Ovary (tissue), 9 donors: Measurements from ENCODE around the gene DZIP1. TPM values are rescaled to one million over a fixed set of nuclear protein-coding genes. Genes with fewer than 3 reads are reported as not detected.

Source experiments
- DNase-seq, 5 donors: peaks; one replicate each; pipeline ENCODE4 v3.0.0-alpha.2; 2019 to 2020
- H3K27ac ChIP-seq, 2 donors: fragments of 200-600 bp; one replicate each; pipeline versions ENCODE4 v1.5.1 to v1.8.0; 2019 to 2022
- H3K27me3 ChIP-seq: fragments of 200-600 bp; one replicate; pipeline ENCODE4 v1.8.0; 2022
- H3K36me3 ChIP-seq: fragments of 200-600 bp; sonication (generic); one replicate; pipeline ENCODE4 v1.5.1; 2019
- H3K4me1 ChIP-seq: one replicate; pipeline ENCODE4 v1.8.1; 2013; ENCODE audit warnings: mild to moderate bottlenecking, moderate library complexity; ENCODE audit not compliant: insufficient read depth
- H3K4me3 ChIP-seq: fragments of 200-600 bp; sonication (generic); one replicate; pipeline ENCODE4 v1.5.1; 2017
- H3K9me3 ChIP-seq, 2 donors: fragments of 200-600 bp in 1 of 2; sonication (generic) in 1 of 2; one replicate each; pipeline versions ENCODE4 v1.5.1 to v1.8.1; 2013 to 2019; ENCODE audit warnings: mild to moderate bottlenecking in 1 of 2, moderate library complexity in 1 of 2
- CTCF ChIP-seq, 3 donors: fragments of 450-650 bp in 2 of 3; fragments of 200-600 bp in 1 of 3; IDR thresholded peaks; one replicate each; pipeline versions ENCODE4 v1.5.1 to v1.8.0; 2016 to 2022; ENCODE audit warnings: antibody characterized with exemption in 3 of 3, mild to moderate bottlenecking in 1 of 3
- EP300 ChIP-seq: sonication (generic); formaldehyde crosslinking; IDR thresholded peaks from one replicate; pipeline ENCODE4 v1.6.1; 2017; ENCODE audit warnings: antibody characterized with exemption
- POLR2A ChIP-seq: fragments of 450-650 bp; IDR thresholded peaks from one replicate; pipeline ENCODE4 v1.6.1; 2017; ENCODE audit warnings: antibody characterized with exemption, mild to moderate bottlenecking, moderate library complexity
- WGBS, 3 donors: extraction: QIAGEN DNeasy Blood & Tissue Kit in 1 of 3; methylation state at CpG; one replicate each; pipeline versions ENCODE4 v1.1.5 to v1.1.7; 2013 to 2017; 5-methylcytosine and 5-hydroxymethylcytosine counted together
- intact Hi-C, 4 donors: fragments of 100-400 bp; cut with DNase I; formaldehyde crosslinking; loops; one replicate each; pipeline versions ENCODE4 v1.11.0 to v1.15.1; 2022 to 2023
- polyA plus RNA-seq, 2 donors: library from polyadenylated mRNA; stranded (reverse); fragments of 200-250 nt in 1 of 2; fragments of 350-450 nt in 1 of 2; fragmentation: Illumina TruSeq in 1 of 2; extraction: RNeasy Lipid Tissue Mini Kit (QIAGEN cat#74804) in 1 of 2; gene quantifications; one replicate each; pipeline ENCODE4 v1.2.3, GENCODE V29; 2013 to 2014
- total RNA-seq, 7 donors: library from RNA; depleted of rRNA in 2 of 7; stranded (reverse); fragments of >200 nt in 2 of 7; fragmentation: NEBNext Ultra II Directional in 3 of 7; extraction: Animal tissue kit (Norgen Biotek cat#: 25700) in 3 of 7; gene quantifications; one replicate each; pipeline versions ENCODE4 v1.1.0 to v1.2.4, GENCODE V29; 2016 to 2023
- donor health status: DM: no; HTN: no; CAD: no; lungs with moderate emphysema.
- donor health status: DM: no; HTN: no; CAD: no.
- donor health status: Bipolar disorder and iron deficiency.
- donor health status: DM: yes; HTN: yes; CAD: no.
- donor health status: DM: no; HTN: no; CAD: no.
- donor health status: DM: yes; HTN: yes; CAD: no.

Gene DZIP1
- total and polyA plus RNA-seq, 9 donors = 22.1 to 55.8 (median 44.3) TPM

DNA sequence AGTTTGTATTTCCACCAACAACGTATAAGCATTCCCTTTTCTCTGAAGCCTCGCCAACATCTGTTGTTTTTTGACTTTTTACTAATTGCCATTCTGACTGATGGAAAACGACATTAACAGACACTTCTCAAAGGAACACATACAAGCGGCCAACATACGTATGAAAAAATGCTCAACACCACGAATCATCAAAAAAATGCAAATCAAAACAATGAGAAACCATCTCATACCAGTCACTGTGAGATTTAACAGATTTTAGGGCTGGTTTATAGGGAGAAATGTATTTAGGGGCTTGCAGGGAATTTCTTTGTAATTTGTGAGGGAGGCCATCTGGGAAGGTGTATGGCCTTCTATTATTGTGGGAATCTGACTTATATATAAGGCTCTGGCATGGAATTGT is 2.8 kb upstream of the DZIP1 start:
- no peak for DNase-seq
- H3K4me1 ChIP-seq = peaks cover 2% of the 10 kb centered on the region
- H3K27me3 ChIP-seq = no peaks in the 10 kb centered on the region
- no peak overlapping the region for H3K27ac ChIP-seq
- intact Hi-C loops = no loop called here
- H3K4me3 ChIP-seq = no peak overlapping the region
- H3K36me3 ChIP-seq = no peaks in the 10 kb centered on the region
- no peaks in the 10 kb centered on the region for H3K9me3 ChIP-seq
- 69 to 82% (median 73%) methylated on average over 6 of the region's 6 CpGs for WGBS, 3 donors
- TF ChIP-seq CTCF (IDR thresholded peaks at IDR 0.05) (no peak), EP300 (no peak), POLR2A (no peak)

- H3K36me3 ChIP-seq = no peaks in the 10 kb centered on the region
- WGBS, 3 donors = 0 to 1% (median 0%) methylated on average over 38 to 62 of the region's 62 CpGs
- intact Hi-C loops = loop anchor here in 1 of 4 donors (2.0 kb wide), 1 partner anchor 33 kb away; the partner anchor contains the start of gene DNAJC3
- no peaks in the 10 kb centered on the region for H3K27me3 ChIP-seq
- peak overlapping the region; percentile 82 for H3K4me3 ChIP-seq
- peaks cover 2% of the 10 kb centered on the region for H3K4me1 ChIP-seq
- DNase-seq = peak in 3 of 5 donors; percentile 32 to 51 (median 42)
- H3K9me3 ChIP-seq = no peaks in the 10 kb centered on the region
- TF ChIP-seq POLR2A (no peak), CTCF (IDR thresholded peaks at IDR 0.05) (no peak), EP300 (no peak)
- peak overlapping the region; percentile 74 to 75 for H3K27ac ChIP-seq
Measured at GRCh38 chr13:95643936-95644598, 439 bp downstream of the DZIP1 start.

DNA sequence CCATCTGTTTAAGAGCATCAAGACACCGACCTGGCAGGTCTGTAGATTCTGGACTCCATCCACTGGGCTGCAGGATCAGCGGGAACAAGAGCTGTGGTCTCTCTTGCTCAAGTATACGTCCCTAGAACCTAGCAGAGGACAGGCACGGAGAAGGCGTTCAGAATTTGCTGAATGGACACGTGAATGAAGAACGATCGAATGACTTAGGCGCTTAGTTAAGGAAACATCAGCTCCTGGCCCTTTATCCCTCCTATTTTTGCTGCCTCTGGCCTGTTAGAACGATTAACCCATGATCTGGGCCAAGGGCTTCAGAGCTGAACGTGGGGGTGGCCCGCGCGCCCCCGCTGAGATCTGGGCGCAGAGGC is 953 bp downstream of the DZIP1 start:
- H3K27me3 ChIP-seq = no peaks in the 10 kb centered on the region
- H3K9me3 ChIP-seq = no peaks in the 10 kb centered on the region
- peak overlapping the region; percentile 82 for H3K4me3 ChIP-seq
- H3K27ac ChIP-seq = peak overlapping the region; percentile 74 to 75
- H3K36me3 ChIP-seq = no peaks in the 10 kb centered on the region
- intact Hi-C loops = loop anchor here in 1 of 4 donors (2.0 kb wide), 1 partner anchor 33 kb away; the partner anchor contains the start of gene DNAJC3
- DNase-seq = peak; percentile 9 to 36 (median 23)
- peaks cover 2% of the 10 kb centered on the region for H3K4me1 ChIP-seq
- no peak for TF ChIP-seq POLR2A
- 2 to 4% (median 2%) methylated on average over 16 of the region's 16 CpGs for WGBS, 3 donors

DNA sequence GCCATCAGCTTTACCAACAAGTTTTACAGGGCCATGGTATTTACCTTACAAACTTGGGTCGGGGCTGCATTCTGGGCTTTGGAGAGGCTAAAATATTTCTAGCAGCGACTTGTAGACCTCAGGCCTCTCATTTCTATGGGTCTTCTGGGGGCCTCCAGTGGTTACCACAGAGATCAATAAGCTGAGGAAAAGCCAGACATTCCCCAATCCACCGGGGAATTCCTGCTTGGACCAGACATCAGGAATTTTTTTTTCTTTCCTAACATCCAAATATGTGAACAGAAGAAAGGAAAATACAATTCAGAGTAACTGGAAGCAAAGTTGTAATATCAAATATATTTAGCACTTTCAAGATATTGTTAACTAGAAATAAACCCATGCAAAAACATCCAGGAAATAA is 1.5 kb downstream of the DZIP1 start:
- H3K4me1 ChIP-seq = peaks cover 2% of the 10 kb centered on the region
- no peak for DNase-seq
- H3K27ac ChIP-seq = peak overlapping the region in 1 of 2 donors; percentile 75
- no peaks in the 10 kb centered on the region for H3K27me3 ChIP-seq
- H3K4me3 ChIP-seq = peak overlapping the region; percentile 82
- no peaks in the 10 kb centered on the region for H3K36me3 ChIP-seq
- no peak for TF ChIP-seq CTCF (IDR thresholded peaks at IDR 0.05)
- TF ChIP-seq POLR2A = no peak
- no peak for TF ChIP-seq EP300
- no peaks in the 10 kb centered on the region for H3K9me3 ChIP-seq
- WGBS, 3 donors = 17 to 33% (median 20%) methylated on average over 3 of the region's 3 CpGs
- intact Hi-C loops = loop anchor here in 1 of 4 donors (2.0 kb wide), 1 partner anchor 34 kb away; the partner anchor contains the start of gene DNAJC3

DNA sequence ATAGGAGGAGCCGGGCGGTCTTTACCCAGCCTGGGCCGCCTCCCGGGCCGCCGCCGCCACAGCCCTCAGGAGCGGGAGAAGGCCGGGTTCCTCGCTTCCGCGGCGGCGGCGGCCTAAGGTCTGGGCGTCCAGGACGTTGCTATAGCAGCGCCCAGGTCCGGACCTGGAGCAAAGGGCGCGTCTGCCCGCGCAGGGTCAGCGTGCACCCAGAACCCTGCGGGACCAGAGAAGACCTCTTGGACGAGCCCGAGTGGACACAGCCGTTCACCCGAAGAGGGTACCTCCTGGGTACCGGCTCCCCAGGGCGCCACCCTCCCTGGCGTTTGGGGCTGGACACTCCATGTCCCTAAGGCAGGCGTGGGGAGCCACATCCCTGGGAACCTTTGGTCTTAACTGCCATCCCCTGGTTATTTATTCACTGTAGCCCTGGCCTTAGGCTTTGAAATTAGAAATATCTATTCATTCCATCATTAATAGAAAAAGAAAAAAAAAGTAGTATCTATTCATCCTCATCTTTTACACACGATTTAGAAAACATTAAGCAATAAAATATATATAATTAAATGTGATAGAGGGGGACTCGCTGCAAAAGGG is 2.4 kb downstream of the DZIP1 start:
- TF ChIP-seq POLR2A = no peak
- TF ChIP-seq CTCF (IDR thresholded peaks at IDR 0.05) = no peak
- no peak for TF ChIP-seq EP300
- Histone ChIP-seq H3K4me1 (peaks cover 2% of the 10 kb centered on the region), H3K27ac (peak overlapping the region in 1 of 2 donors; percentile 57), H3K9me3 (no peaks in the 10 kb centered on the region), H3K4me3 (peak overlapping the region; percentile 37), H3K36me3 (no peaks in the 10 kb centered on the region), H3K27me3 (no peaks in the 10 kb centered on the region)
- intact Hi-C loops = loop anchor here in 1 of 4 donors (2.0 kb wide), 1 partner anchor 35 kb away; the partner anchor contains the start of gene DNAJC3
- 6 to 9% (median 7%) methylated on average over 27 to 35 of the region's 35 CpGs for WGBS, 3 donors
- peak; percentile 30 to 65 (median 43) for DNase-seq
